Measurements from ENCODE around the gene OCA2. TPM values are rescaled to one million over a fixed set of nuclear protein-coding genes. Genes with fewer than 3 reads are reported as not detected.

The OCA2 gene
- total and polyA plus RNA-seq, 2 of the 4 experiments (the other 2 are of a cell fraction) = under 0.01 to 0.03 TPM

DNA sequence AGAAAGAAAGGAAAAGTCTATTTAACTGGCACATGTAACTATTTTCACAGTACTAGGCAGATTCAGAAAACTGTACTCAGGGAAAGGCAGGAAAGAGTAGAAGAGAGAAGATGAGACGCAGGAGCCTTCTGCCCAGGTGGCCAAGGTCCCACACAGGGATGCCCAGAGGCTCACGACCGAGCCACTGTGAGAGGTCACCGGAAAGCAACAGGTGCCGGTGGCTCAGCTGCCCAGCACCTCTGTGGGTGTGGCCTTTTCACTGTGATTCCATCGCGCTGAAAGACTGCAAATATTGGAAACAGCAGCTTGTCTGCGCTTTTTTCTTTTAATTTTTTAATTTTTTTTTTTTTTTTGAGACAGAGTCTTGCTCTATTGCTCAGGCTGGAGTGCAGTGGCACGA lies 226.8 kb downstream of the OCA2 start:
- ATAC-seq (ENCODE audit: low read depth) = no peak
- intact Hi-C loops (cut with micrococcal nuclease) = no loop called here

More for the DNA sequence above, 226.8 kb downstream of the OCA2 start:
- Histone ChIP-seq H2BK5ac (ENCODE audit: low read depth, low read length, poor library complexity, severe bottlenecking) (no peak overlapping the region), H2AK9ac (replicated peaks; ENCODE audit: low read depth, low read length, poor library complexity) (no peak overlapping the region), H3K36me3 (ENCODE audit: control insufficient read depth, insufficient read depth, low read length) (no peaks in the 10 kb centered on the region), H3K23ac (ENCODE audit: low read depth, low read length) (no peak overlapping the region), H3K4me2 (ENCODE audit: low read depth, low read length) (no peak overlapping the region), H2BK15ac (ENCODE audit: low read depth, low read length) (no peak overlapping the region), H3K18ac (ENCODE audit: low read depth, low read length) (no peak overlapping the region), H2AFZ (replicated peaks; ENCODE audit: low read length, poor library complexity) (no peak overlapping the region), H4K20me1 (ENCODE audit: insufficient read depth, low read length) (no peaks in the 10 kb centered on the region), H3K27me3 (ENCODE audit: control insufficient read depth, insufficient read depth, low read length) (no peaks in the 10 kb centered on the region), H3K79me1 (ENCODE audit: low read depth in 1 of 2, low read length in 2 of 2) (no peaks in the 10 kb centered on the region), H3K4me1 (ENCODE audit: control insufficient read depth, insufficient read depth, low read length) (no peaks in the 10 kb centered on the region), H3K9me1 (ENCODE audit: insufficient read depth, low read length) (no peaks in the 10 kb centered on the region), H2AK5ac (ENCODE audit: low read depth, low read length) (no peak overlapping the region), H3K14ac (replicated peaks; ENCODE audit: low read depth, low read length) (no peak overlapping the region), H4K91ac (ENCODE audit: insufficient read depth, low read depth, low read length) (no peak overlapping the region), H3K9me3 (ENCODE audit: control insufficient read depth, insufficient read depth, low read length) (peaks cover 10% of the 10 kb centered on the region), H3K4ac (ENCODE audit: low read depth, low read length) (no peak overlapping the region), H2BK20ac (ENCODE audit: low read depth, low read length) (no peak overlapping the region), H4K8ac (ENCODE audit: low read depth in 2 of 2, low read length in 2 of 2) (no peak overlapping the region), H3K56ac (ENCODE audit: extremely low read depth, insufficient read depth, low read length) (no peak overlapping the region), H3K9ac (ENCODE audit: low read depth, low read length) (no peak overlapping the region), H3K4me3 (ENCODE audit: insufficient read depth, low read depth, low read length) (no peak overlapping the region), H3K27ac (ENCODE audit: insufficient read depth, low read length) (no peak overlapping the region), H4K5ac (ENCODE audit: low read depth, low read length) (no peak overlapping the region), H2BK120ac (ENCODE audit: low read depth, low read length) (no peak overlapping the region)
- TF ChIP-seq FOS (IDR thresholded peaks at IDR 0.05; ENCODE audit: low read depth, low read length) (no peak), RFX5 (IDR thresholded peaks at IDR 0.05; ENCODE audit: low read depth, low read length) (no peak), RCOR1 (IDR thresholded peaks at IDR 0.05; ENCODE audit: insufficient replicate concordance, low read length) (no peak), CTCF (conservative IDR thresholded peaks at IDR 0.05; ENCODE audit: low read depth, low read length) (no peak)
- CTCF ChIA-PET = no interaction called here
- BruUV-seq (replicated peaks) = no TSS peak
- WGBS, 2 experiments (ENCODE audit: extremely low coverage in 2 of 2, insufficient read length in 1 of 2) = 100% methylated on average over 4 of the region's 9 CpGs; no CpG with 5 or more reads in 1 of the 2 experiments
- POLR2A ChIA-PET (ENCODE audit: unreplicated experiment) = no interaction called here
- DNase-seq = no peak
- dilution Hi-C loops (cut with HindIII; ENCODE audit: low sequenced_read_pairs, unreplicated experiment) = no loop called here
- in situ Hi-C loops (cut with MboI; ENCODE audit: low sequenced_read_pairs) = no loop called here

Measured in IMR-90 (cell line).